ENCODE results near the gene SFT2D1.

Gene SFT2D1

DNA sequence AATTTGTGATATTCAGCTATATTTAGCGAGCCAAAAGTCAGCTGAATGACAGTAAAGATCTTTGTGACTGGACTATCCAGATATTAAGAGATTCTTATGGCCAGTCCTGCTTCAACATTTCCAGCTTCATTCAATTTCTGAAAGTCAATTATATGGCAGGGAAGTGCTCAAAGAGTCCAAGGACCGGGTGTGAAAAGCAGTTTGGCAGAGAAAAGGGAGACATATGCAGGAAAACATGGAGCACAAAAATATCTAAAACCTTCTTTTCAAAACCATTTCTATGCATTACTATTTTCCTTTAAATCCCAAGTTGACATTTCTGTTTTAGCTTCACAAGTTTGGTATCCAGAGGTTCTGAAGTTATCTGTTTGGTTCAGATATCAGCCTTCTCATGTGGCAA lies 35.4 kb upstream of the SFT2D1 start:
- no peak for DNase-seq (ENCODE audit: low read depth)
- no peak overlapping the region for H3K4me3 ChIP-seq (ENCODE audit: low read length)
- TF ChIP-seq, protein P1, sequence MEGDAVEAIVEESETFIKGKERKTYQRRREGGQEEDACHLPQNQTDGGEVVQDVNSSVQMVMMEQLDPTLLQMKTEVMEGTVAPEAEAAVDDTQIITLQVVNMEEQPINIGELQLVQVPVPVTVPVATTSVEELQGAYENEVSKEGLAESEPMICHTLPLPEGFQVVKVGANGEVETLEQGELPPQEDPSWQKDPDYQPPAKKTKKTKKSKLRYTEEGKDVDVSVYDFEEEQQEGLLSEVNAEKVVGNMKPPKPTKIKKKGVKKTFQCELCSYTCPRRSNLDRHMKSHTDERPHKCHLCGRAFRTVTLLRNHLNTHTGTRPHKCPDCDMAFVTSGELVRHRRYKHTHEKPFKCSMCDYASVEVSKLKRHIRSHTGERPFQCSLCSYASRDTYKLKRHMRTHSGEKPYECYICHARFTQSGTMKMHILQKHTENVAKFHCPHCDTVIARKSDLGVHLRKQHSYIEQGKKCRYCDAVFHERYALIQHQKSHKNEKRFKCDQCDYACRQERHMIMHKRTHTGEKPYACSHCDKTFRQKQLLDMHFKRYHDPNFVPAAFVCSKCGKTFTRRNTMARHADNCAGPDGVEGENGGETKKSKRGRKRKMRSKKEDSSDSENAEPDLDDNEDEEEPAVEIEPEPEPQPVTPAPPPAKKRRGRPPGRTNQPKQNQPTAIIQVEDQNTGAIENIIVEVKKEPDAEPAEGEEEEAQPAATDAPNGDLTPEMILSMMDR (conservative IDR thresholded peaks at IDR 0.05; ENCODE audit: low read depth, low read length): no peak

DNA sequence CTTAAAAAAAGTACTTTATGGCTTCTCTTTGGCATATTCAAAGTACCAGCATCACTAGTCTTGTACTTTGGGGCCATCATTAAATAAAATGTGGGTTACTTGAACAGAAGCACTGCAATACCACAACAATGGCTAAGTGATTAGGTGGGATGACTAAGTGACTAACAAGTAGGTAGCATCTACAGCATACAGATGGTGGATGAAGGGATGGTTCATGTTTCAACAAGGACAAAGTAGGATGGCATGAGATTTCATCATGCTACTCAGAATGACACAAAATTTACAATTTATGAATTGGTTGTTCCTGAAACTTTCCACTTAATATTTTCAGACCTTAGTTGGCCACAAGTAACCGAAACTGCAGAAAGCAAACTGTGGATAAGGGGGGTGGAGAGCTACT lies 32.7 kb upstream of the SFT2D1 start:
- no peak for DNase-seq (ENCODE audit: low read depth)
- H3K4me3 ChIP-seq (ENCODE audit: low read length): no peak overlapping the region
- TF ChIP-seq, protein P1 (conservative IDR thresholded peaks at IDR 0.05; ENCODE audit: low read depth, low read length): no peak

DNA sequence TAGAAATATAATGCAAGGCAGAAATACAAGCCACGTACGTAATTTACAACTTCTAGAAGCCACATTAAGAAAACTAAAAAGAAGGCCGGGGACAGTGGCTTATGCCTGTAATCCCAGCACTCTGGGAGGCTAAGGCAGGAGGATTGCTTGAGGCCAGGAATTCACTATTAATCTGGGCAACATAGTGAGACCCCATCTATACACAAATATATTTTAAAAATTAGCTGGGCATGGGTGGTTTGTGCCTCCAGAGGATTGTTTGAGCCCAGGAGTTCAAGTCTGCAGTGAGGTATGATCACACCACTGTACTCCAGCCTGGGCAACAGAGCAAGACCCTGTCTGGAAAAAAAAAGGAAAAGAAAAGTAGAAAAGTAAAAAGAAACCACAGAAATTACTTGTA lies 28.1 kb upstream of the SFT2D1 start:
- no peak overlapping the region for H3K4me3 ChIP-seq (ENCODE audit: low read length)
- DNase-seq (ENCODE audit: low read depth): no peak
- TF ChIP-seq, protein P1 (conservative IDR thresholded peaks at IDR 0.05; ENCODE audit: low read depth, low read length): no peak

DNA sequence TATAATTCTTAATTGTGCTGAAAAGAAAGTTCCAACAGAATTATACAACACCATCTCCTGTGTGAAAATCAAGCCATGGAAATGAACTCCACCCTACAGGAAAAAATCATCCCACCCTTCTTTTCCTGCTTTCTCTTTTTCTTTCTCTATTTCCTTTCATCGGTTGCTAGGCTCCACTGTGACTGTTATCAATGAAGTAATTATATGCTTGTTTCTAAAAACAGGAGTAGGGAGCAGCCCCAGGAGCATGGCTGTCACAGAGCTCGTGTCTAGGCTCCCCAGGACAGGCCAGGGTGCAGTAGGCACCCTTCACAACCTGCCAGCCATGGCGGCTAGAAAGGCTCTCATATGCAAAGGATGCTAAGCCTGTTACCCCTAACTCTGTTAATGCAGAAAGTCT lies 27.4 kb upstream of the SFT2D1 start:
- DNase-seq (ENCODE audit: low read depth): no peak
- TF ChIP-seq, protein P1 (conservative IDR thresholded peaks at IDR 0.05; ENCODE audit: low read depth, low read length): no peak

DNA sequence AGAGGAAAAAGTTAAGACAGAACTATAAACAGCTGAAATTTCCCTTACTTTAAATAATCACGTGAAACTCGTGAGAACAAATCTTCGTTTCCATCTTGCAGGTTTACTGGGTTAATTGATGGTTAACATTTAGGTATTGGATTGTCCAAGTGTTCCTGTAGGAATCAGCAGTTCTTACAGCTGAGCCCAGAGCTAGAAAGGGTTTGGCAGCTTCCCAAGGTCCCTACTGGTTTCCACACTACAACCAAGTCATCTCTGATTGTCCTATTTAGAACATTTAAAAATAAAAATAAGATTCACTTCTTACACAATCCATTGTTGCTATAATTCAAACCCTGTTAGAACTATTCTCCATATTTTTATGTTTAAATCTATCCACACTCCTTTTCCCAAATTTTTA lies 24.6 kb upstream of the SFT2D1 start:
- no peak overlapping the region for H3K4me3 ChIP-seq (ENCODE audit: low read length)
- TF ChIP-seq, protein P1 (conservative IDR thresholded peaks at IDR 0.05; ENCODE audit: low read depth, low read length): no peak
- DNase-seq (ENCODE audit: low read depth): no peak

More for the DNA sequence above, 27.4 kb upstream of the SFT2D1 start:
- H3K4me3 ChIP-seq (ENCODE audit: low read length): no peak overlapping the region

DNA sequence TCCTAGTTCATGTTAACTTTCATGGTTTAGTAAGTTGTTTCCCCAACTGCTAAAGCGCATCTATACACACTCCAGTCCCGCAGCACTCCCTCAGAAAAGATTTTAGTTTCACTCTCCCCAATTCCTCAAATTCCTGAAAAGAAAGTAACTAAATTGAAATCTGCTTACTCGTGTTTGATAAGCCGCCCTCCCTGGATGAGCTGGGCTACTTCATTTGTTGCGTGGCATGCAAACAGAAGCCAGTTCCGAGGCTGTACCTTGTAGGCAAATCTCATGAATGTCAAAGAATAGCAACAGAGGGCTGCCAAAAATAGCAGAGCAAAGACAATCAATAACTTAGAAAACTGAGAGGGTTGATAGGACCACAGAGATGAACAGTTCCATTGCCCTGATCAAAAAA lies 23.5 kb upstream of the SFT2D1 start:
- DNase-seq (ENCODE audit: low read depth): no peak
- TF ChIP-seq, protein P1 (conservative IDR thresholded peaks at IDR 0.05; ENCODE audit: low read depth, low read length): no peak

DNA sequence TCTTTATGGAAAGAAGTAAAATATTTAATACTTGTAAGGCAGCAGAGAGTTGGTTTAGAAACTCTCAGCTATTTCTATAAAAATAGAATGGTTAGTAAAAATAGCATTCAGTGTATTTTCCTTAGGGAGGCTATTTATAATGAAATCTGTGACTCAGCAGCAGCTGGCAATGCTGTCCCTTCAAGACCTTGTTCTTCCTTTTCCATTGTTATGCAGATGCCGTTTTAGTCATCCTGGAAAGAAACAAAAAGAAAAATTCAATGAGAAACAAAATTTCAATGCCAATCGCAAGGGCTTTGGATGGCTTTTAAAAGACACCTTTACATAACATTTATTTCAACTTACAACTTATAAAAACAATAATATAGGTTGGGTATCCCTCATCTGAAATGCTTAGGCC lies 22.9 kb upstream of the SFT2D1 start:
- H3K4me3 ChIP-seq (ENCODE audit: low read length): no peak overlapping the region
- TF ChIP-seq, protein P1 (conservative IDR thresholded peaks at IDR 0.05; ENCODE audit: low read depth, low read length): no peak
- DNase-seq (ENCODE audit: low read depth): no peak

More for the DNA sequence above, 23.5 kb upstream of the SFT2D1 start:
- H3K4me3 ChIP-seq (ENCODE audit: low read length): no peak overlapping the region

All from retinal pigment epithelial cell (primary cell).